NCI-H2196 treated with DMSO at 0.1 percent for 48 hours (cell line): Measurements from ENCODE around the gene SCN1A.
"Not testable (repeated sequence)": the region's sequence is repeated elsewhere in the genome, so short reads cannot be mapped to it uniquely, and the experiment has no call there.

Source experiments
- DNase-seq: peaks from one replicate; lab custom pipeline; 2025; ENCODE audit not compliant: unreplicated experiment; lab: John Stamatoyannopoulos, UW

SCN1A gene

DNA sequence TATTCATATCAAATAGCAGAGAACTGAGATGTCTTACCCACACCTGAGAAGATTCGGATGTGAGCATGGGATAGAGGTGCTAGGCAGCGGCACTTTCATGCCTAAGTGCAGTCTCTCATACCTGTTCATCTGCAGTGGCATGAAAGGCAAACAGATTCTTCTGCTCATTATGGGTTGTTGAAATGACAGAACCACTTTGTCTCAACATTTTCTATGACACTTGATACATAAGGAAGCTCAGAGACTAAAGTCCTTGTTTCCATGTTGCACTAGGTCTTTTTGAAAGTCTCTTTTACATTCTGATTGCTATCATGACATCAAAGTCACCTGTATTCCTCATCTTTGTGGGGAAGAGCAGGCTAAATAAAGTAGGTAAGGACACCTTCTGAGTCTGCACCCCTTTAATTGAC lies 8.0 kb upstream of the SCN1A start:
- no peak for DNase-seq

DNA sequence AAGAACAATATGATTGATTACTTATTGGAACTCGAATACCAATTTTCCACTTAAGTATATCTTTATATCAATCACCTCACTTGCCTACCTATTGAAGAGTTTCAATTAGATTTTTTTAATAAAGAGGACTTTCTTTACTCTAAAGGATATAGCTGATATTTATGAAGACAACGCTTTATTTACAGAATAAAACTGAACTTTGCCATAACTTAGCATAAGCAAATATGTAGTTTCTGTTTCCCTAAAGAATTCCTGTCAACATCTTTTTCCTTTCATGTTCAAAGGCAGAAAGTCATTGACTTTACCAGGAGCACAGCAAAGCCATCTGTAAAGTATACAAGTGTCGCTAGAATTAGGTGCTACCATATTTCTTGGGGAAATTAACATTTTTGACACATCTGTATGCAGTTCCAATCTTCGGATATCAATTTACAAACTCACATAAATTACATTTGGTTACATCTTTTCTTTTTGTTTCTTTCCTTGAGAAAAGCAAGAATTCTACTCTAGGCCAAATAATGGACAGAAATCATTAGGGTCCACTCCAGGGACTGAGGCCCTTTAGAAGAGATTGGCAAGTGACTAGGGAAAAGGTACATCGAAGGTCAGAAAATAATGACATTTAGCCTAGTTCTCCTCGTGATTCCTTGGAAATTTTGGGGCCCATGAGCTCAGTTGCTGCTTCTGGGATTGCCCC lies 7.5 kb upstream of the SCN1A start:
- DNase-seq: no peak

GRCh38 chr2:166134252-166135151 lies 6.7 kb upstream of the SCN1A start:
- no peak for DNase-seq

- no peak for DNase-seq
Measured at GRCh38 chr2:166133653-166134052, 5.8 kb upstream of the SCN1A start.

GRCh38 chr2:166128156-166128505 lies 311 bp upstream of the SCN1A start:
- DNase-seq: no peak

GRCh38 chr2:166126007-166126639 lies 1.7 kb downstream of the SCN1A start:
- no peak for DNase-seq

DNA sequence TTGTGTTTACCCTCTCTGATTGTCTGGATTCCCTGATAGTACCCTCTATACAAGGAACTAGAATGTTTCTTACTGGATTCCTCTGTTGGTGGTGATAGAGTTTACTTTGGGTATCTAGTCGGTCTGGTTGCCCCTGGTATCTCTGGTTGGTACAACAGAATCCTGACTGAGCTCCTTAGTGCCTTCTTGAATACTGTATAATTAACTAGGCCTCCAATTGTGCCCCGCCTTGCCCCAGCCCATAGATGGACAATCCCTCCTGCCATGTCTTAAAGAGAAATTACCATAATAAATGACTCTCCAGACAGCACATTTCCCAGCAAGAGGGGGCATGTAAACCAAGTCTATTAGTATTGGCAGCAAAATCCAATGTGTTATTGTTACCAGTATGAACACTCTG lies 2.3 kb downstream of the SCN1A start:
- no peak for DNase-seq

DNA sequence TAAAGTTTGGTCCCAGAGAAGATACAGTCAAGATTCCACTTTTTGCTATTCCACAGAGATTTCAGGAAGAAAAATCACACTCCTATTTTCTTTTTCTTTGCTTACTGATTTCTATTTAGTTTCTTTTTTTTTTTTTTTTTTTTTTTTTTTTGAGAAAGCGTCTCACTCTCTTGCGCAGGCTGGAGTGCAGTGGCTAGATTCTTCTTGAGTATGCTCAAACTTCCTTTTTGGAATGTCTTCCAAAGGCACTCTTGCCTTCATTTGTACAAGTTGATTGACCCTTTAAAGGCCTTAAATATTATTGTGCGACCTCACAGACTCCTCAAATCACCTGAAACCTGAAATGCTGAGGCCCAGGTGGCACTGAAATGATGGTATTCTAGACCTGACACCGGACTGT lies 9.6 kb downstream of the SCN1A start:
- no peak for DNase-seq

DNA sequence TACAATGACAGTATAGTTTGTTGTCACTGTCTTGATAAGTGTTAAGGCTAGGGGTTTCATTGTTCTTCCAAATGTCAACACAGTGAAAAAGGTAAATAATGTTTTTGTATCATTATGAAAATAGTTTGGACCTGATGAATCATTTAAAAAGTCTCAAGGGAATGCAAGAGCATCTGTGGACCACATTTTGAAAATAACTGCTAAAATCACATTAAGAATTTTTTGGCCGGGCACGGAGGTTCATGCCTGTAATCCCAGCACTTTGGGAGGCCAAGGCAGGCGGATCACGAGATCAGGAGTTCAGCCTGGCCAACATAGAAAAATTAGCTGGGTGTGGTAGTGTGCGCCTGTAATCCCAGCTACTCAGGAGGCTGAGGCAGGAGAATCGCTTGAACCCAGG lies 10.3 kb downstream of the SCN1A start:
- DNase-seq: no peak

DNA sequence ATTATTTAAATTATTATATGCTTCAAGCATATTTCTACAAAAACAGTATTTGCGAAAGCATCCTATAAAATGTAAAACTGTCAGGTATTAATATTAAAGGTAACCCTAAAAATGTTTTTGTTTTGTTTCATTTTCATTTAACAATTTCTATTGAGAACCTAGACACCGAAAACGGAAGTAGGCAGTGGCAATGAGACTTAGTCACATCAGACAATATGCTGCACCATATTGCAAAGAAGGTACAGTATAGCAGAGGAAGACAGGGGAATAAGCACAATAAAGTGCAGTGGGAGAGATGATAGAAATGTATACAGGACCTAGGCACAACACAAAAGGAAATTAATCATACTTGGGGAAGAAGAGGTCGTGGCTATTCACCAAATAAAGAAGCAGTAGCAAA lies 12.2 kb downstream of the SCN1A start:
- no peak for DNase-seq

DNA sequence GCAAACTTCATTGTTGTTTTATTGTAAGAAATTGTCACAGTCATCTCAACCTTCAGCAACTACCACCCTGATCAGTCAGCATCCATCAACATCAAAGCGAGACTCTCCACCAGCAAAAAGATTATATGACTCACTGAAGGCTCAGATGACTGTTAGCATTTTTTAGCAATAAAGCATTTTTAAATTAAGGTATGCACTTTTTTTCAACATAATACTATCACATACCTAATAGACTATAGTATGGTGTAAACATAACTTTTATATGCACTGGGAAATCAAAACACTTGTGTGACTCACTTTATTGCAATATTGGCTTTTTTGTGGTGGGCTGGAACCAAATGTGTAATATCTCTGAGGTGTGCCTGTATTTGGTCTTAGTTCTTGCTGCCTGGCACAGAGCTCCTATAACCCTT lies 15.6 kb downstream of the SCN1A start:
- no peak for DNase-seq

DNA sequence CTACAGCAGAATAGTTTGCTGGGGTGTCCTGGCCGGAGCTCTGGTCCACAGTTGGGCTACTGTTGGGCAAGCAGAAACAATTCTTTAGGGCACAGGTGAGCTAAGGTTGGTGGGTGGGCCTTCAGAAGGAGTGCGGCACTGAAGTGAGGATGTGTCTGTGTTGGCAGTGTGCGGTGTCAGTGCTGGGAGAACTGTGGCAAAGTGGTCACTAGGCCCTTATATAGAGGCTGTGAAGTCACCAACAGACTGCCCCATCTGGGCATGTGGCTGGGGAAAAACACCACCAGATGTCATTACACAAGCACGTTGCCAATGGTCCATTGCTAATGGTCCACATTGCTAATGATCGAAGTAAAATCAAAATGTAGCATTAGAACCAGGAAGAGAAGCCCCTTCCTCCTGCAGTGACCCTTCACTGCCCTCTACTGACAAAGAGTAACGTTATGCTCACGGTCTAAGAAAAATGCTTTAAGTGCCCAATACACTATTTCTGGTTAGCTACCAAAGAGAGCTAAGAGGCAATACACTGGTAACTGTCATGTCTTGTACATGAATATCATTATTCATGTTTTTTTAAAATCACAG lies 21.3 kb downstream of the SCN1A start:
- DNase-seq: no peak

- DNase-seq: no peak
Measured at GRCh38 chr2:166104773-166105172, 23.0 kb downstream of the SCN1A start.

DNA sequence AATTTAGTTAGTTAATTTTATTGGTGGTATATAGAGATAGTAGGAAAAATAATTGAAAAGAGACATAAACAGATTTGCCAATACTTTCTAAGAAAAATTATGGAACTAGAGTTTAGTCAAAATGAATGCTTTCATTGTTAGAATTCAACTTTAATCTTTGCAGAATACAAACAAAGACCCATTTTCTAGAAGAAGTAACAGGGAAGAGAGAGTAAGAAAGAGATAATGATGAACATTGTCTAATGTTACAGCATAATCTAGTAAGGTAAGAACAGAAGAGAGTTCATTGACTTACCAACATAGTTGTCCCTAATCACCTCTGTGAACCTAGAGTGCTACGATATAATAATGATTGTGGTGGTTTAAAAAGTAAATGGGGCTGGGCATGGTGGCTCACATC lies 23.7 kb downstream of the SCN1A start:
- no peak for DNase-seq

DNA sequence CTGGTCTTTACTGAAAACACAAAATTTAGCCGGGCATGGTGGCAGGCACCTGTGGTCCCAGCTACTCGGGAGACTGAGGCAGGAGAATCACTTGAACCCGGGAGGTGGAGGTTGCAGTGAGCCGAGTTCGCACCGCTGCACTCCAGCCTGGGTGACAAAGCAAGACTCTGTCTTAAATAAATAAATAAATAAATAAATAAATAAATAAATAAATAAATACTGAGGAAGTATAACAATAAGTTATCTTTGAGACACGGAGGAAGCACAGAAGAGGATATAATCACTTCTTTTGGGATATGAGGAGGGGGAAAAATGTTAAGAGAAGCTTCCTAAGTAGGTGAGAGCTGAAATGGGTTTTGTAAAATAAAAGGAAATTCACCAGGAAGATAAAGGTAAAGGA lies 24.5 kb downstream of the SCN1A start:
- DNase-seq: not testable (repeated sequence)

GRCh38 chr2:166094325-166094724 lies 33.5 kb downstream of the SCN1A start:
- DNase-seq: no peak

DNA sequence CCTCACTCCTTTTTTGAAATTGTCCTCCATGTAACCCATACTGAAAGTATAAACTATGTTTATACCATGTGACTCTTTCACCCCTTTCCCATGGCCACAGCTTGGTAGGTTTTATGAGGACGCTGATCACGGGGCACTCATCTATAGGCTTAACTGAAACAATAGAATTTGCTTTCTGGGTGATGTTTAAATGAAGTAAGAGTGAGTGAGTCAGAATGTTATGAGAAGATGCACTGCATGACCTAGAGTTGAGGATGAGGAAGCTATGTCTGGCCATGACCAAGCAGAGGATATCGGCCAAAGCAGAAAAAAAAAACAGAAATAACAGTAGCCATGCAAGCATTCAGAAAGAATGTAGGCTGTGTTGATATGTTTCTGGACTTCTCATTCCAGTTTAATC lies 34.9 kb downstream of the SCN1A start:
- DNase-seq: no peak

DNA sequence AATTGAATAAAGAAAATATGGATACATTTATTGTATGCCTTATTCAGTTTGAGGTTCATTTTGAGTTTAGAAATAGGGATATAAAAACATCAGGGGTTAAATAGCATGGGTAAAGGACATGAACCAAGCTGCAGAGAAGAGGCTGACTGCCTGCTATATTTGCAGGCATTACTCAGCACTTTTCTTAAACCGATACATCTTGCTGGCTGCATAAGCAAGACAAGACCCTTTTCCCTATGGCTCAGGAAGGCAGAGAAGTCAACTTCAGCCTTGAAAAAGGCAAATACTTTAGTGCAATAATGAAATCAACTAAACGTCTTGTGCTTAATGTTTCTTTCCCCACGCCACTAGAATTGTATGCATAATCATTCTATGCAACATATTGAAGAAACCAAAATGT lies 36.4 kb downstream of the SCN1A start:
- no peak for DNase-seq

GRCh38 chr2:166090908-166091307 lies 36.9 kb downstream of the SCN1A start:
- no peak for DNase-seq

GRCh38 chr2:166090346-166090745 lies 37.5 kb downstream of the SCN1A start:
- DNase-seq: no peak

GRCh38 chr2:166088634-166089033 lies 39.2 kb downstream of the SCN1A start:
- DNase-seq: no peak

DNA sequence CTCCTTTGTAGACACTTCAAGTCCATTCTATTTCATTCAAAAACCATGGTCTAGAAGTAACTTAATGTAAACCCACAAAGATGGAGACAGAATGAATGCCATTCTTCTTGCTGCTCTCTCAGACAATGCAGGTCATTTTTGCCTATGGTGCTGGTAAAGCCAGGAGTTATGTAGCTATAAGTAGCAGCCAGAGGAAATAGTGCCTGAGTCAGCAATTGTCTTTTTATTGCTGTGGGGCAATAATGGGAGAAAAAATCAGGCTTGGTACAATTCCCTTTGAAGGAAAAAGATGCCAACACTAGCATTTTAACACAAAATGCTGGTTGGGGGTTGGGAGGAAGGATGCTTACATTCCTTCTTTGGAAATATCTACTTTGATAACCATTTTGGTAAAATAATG lies 43.5 kb downstream of the SCN1A start:
- no peak for DNase-seq
